GM12801 (cell line): ENCODE data around the gene CLCN5.

Experiments used
- CTCF ChIP-seq: IDR thresholded peaks from one replicate; pipeline ENCODE4 v1.5.1; 2011; ENCODE audit warnings: control low read depth; ENCODE audit not compliant: insufficient read length; ENCODE audit errors: extremely low read depth

Gene CLCN5

GRCh38 chrX:50117476-50117875 lies 195.1 kb downstream of the CLCN5 start:
- TF ChIP-seq CTCF, result no peak

DNA sequence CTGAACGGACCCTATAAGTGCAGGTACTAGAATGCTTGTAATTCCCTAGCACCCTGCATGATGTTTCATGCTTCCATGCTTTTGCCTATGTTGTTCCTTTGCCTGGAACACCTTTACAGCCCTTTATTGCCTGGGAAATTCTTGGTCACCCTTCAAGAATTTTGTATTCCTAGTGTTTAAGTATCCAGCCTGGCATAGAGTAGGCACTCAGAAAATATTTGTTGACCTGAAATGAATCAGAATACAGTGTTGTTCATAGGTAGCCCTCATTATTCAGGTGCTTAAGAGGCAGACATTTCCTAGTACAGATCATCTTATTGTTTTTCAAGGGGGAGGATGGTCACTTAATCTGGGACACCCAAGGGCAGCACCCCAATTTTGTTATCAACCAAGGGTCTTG lies 203.1 kb downstream of the CLCN5 start:
- no peak for TF ChIP-seq CTCF

GRCh38 chrX:50147972-50148371 lies 225.6 kb downstream of the CLCN5 start:
- no peak for TF ChIP-seq CTCF
